HG03196 (cell line): ENCODE measurements around the gene GFOD1.
"Not testable (repeated sequence)": the region's sequence is repeated elsewhere in the genome, so short reads cannot be mapped to it uniquely, and the experiment has no call there.

Source experiments
- ATAC-seq: cut with Tn5 transposase; IDR thresholded peaks from one replicate; pipeline ENCODE4 v1.9.1; 2021; ENCODE audit not compliant: unreplicated experiment

The GFOD1 gene

DNA sequence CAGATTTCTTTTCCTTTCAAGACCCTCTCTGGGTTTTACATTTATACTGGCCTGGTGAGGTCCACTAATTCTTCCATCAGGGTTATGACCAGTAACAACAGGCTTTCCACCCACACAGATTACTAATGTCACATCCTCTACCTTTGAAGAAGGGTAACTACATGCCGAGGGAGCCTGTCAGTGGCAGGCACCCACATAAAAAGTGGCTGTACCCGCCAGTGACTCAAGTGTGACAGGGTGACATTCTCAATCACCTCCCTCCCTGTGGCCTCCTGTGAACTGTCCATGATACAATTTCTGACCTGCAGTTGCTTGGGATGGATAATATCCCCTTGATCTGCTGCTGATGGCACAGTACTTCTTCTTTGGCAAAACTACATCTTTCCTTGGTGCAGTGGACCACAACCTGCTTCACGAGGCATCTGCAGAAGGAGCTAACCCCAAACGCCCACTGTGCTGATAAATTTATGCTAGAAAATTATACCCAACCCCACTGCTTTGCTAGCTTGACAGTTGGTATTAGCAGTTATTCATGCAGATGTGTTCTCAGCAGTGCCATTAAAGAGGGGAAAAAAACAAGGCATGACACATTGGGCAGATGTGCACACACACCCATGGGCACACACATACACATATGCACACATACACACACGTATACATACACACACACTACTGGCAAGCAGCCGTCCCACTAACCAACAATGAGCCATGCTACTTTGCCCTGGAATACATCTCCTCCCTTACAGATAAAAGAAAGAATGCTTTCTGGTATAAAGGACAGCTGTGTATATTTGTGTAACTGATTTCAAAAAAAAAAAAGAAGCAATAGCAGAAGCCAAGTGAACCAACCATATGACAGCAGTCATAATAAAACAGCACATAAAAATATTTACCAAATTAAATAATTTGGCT lies 20.8 kb downstream of the GFOD1 start:
- ATAC-seq, result no peak

GRCh38 chr6:13465734-13466133 lies 21.7 kb downstream of the GFOD1 start:
- ATAC-seq, result no peak

GRCh38 chr6:13463941-13464340 lies 23.5 kb downstream of the GFOD1 start:
- ATAC-seq, result no peak

- no peak for ATAC-seq
Measured at GRCh38 chr6:13463328-13463717, 24.1 kb downstream of the GFOD1 start.

- ATAC-seq, result no peak
Measured at GRCh38 chr6:13462458-13463327, 24.7 kb downstream of the GFOD1 start.

- no peak for ATAC-seq
Measured at GRCh38 chr6:13461805-13462204, 25.6 kb downstream of the GFOD1 start.

DNA sequence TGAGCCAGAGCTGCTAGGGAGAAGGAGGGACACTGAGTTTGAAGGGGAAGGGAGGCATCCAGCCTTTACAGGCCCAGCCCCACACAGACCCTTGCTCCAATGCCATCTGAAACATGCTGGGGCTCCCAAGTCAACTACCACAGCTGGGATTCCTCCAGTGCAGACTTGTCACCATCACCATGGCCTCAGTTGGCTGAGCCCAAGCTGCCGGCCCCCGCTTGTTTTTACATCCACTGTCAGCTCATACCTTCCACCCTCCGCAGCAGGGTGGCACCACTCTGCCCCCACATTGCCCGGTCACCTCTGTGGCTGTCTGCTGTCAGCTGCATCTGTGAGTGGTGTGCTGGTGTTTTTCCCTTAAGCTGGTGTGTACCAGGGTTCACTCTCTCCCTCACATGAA lies 26.1 kb downstream of the GFOD1 start:
- no peak for ATAC-seq

DNA sequence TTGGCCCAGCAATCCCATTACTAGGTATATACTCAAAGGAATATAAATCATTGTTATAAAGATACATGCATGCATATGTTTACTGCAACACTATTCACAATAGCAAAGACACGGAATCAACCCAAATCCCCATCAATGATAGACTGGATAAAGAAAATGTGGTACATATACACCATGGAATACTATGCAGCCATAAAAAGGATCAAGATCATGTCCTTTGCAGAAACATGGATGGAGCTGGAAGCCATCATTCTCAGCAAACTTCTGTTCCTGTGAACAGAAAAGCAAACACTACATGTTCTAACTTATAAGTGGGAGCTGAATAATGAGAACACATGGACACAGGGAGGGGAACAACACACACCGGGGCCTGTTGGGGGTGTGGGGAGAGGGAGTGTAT lies 27.1 kb downstream of the GFOD1 start:
- ATAC-seq, result not testable (repeated sequence)

- no peak for ATAC-seq
Measured at GRCh38 chr6:13457577-13457976, 29.8 kb downstream of the GFOD1 start.

- ATAC-seq, result no peak
Measured at GRCh38 chr6:13455552-13455966, 31.8 kb downstream of the GFOD1 start.

DNA sequence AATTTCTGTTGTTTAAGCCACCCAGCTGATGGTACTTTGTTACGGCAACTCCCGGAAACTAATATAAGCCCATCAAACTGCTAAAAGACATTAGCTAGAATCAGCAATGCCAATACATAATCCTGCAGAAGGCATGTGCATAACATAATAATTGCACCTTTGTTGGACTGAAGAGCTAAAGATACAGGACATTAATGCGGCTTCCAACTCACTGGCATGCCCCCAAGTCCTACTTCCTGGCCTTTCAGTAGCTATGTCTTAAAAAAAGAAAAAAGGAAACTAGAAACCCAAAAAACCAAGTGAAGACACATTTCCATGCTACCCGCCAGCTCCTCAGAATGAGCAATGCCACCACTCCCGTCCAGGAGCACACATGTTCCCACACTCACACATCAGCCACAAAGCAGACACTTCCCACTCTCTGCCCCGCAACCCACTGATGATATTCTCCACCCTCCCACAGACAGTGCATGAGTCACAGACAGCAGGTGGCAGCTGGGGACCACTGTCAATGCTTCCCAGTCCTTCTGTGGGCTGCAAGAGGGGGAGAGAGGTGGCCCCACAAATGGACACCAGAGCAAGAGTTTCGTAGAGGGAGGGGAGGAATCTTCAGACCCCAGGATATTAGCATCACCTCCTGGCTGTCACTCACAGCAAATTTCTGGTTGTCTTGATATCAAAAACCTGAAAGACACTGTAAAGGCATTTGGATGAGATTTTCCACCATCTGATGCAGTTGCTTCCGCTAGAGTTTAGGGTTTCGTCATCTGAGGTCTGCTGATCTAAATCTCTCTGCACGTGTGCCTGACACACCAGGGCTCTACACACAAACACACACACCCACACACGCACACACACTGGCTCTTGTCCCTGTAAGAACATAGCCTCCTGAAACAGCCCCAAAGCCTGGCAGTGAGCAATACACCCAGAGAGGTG lies 32.8 kb downstream of the GFOD1 start:
- ATAC-seq, result no peak

DNA sequence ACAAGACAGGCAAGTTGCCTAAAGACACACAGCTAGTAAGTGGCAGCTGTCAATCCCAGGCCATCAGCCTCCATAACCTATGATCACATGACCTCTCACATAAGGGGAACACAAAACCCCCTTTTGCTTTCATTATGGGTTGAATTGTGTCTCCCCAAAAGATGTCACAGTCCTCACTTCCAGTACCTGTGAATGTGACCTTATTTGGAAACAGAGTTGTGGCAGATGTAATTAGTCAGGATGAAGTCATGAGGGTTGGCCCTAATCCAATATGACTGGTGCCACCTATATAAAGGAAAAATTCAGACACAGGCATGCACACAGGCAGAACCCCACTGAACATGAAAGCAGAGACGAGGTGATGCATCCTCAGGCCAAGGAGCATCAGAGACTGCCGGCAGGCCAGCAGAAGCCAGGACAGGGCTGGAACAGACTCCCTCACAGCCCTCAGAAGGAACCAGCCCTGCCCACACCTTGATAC lies 33.6 kb downstream of the GFOD1 start:
- ATAC-seq, result no peak

DNA sequence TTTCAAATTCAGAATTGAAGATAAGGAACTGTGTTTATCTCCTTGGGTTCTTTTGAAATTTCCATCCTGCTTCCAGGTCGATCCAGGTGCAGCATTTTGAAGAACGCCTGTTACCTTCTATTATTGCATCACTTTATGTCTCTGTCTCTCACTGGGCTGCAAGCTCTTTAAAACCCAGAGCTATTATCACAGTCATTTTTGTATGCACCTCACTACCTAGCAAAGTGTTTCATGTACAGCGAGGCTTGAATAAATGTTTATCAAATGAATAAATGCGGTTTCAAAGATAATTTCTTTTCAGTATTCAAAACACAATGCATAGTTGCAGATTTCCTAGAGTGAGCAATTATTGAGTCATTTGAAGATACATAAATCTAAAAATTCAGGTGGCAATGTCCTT lies 34.2 kb downstream of the GFOD1 start:
- no peak for ATAC-seq

DNA sequence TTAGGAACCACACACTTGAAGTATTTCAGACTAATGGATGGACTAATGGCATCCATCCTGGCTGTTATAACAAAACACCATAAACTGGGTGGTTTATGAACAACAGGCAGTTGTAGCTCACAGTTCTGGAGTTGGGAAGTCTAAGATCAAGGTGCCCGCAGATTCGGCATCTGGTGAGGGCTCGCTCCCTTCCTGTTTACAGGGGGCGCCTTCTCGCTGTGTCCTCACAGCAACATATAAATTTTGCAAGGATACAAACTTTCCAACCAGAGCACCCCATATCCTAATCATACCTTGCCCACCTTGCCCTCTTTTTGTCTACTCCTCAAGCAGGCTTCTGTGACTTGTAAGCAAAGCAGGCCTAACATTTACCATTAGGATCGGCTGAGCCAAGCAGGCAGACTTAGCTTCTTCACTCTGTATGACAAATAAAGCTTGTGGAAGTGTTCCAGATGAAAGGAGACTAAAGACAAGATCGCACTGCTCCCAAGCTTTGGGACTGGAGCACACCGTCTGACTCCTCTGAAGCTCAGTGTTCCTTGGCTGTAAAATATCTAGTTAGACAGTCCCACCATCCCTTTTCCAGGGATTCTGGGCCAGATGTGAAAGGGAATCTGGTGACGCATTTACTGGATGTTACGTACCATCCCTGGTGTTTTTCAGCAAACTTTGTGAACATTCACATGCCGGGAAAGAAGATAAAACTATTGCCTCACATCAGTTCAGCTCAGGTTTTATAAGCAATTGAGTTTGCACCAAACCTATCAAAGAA lies 34.9 kb downstream of the GFOD1 start:
- no peak for ATAC-seq

DNA sequence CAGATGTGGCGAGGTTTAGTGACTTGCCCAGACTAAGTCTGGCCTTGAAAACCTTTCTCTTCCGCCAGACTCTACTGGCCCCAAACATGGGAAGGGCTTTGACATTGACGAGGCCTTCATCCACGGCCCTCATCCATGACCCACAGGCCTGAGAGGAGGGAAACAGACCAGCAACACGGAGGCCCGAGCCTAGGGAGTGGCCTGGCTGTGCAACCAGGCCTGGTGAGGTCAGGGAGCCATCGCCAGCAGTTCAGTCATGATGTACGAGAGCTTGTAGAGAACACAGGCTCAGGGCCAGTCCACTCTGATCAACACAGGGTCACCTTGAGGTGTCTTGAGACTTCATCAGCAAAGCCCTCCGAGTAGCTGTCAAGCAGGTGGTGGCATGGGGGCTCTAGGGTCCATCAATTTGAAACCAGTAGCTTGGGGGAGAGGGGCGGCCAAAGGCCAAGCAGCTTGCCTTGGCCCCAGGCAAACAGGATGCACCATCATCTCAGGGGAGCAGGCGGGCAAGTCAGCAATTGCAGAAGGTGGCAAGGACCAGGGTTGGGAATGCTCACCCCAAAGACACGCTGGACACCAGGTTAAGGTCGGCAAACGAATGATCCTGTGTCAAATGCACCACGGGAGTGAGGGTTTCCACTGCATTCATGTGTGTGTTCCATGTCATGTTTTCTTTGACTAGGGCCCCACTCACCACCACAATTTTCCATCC lies 36.1 kb downstream of the GFOD1 start:
- no peak for ATAC-seq

DNA sequence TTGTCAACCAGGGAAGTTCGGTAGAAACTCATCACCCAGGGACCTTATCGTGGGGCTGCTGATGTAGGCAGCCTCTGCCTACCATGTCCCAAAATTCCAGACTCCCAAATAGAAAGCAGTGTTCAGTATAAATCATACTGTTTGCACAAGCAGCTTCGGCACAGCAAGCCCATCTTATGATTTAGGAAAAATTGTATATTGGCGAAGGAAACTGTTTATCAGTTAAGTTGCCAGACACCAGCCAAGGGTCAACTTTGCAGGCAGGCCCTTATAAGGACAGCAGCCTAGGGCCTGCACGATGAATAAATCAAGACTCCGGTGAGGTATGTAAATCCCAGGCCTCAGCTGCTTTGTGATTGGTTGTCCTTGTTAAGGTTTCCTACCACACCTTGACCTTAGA lies 36.8 kb downstream of the GFOD1 start:
- no peak for ATAC-seq

GRCh38 chr6:13447949-13448724 lies 39.3 kb downstream of the GFOD1 start:
- ATAC-seq, result no peak

- ATAC-seq, result no peak
Measured at GRCh38 chr6:13446381-13446780, 41.0 kb downstream of the GFOD1 start.

GRCh38 chr6:13445744-13446115 lies 41.7 kb downstream of the GFOD1 start:
- ATAC-seq, result no peak
